ENCODE results near the gene DHRSX. TPM values are rescaled to one million over a fixed set of nuclear protein-coding genes. Genes with fewer than 3 reads are reported as not detected.
A peak's percentile ranks its signal among the peaks of the same experiment; 100 is the strongest.
"Not testable (repeated sequence)": the region's sequence is repeated elsewhere in the genome, so short reads cannot be mapped to it uniquely, and the experiment has no call there.

Gene DHRSX
- total and polyA plus RNA-seq, 7 donors: 5.6 to 19.3 (median 9.6) TPM

GRCh38 chrX:2479420-2479780 is 21.4 kb downstream of the DHRSX start:
- no peaks in the 10 kb centered on the region for H3K36me3 ChIP-seq (ENCODE audit: insufficient read depth in 1 of 2, low read depth in 1 of 2)
- DNase-seq: no peak
- no peaks in the 10 kb centered on the region for H3K27me3 ChIP-seq (ENCODE audit: insufficient read depth in 3 of 3, low read length in 2 of 3)
- H3K27ac ChIP-seq: no peak overlapping the region
- ATAC-seq: no peak
- no peak overlapping the region for H3K4me3 ChIP-seq
- H3K9me3 ChIP-seq: no peaks in the 10 kb centered on the region
- H3K4me1 ChIP-seq: no peaks in the 10 kb centered on the region
- WGBS, 3 donors: 97 to 98% (median 97%) methylated on average over 15 of the region's 15 CpGs
- intact Hi-C loops (cut with DNase I): no loop called here
- no peak for TF ChIP-seq CTCF (IDR thresholded peaks at IDR 0.05)

GRCh38 chrX:2478546-2479419 is 22.0 kb downstream of the DHRSX start:
- no peaks in the 10 kb centered on the region for H3K36me3 ChIP-seq (ENCODE audit: insufficient read depth in 1 of 2, low read depth in 1 of 2)
- TF ChIP-seq CTCF (IDR thresholded peaks at IDR 0.05): no peak
- DNase-seq: no peak
- intact Hi-C loops (cut with DNase I): no loop called here
- H3K27me3 ChIP-seq (ENCODE audit: insufficient read depth in 3 of 3, low read length in 2 of 3): no peaks in the 10 kb centered on the region
- no peak for ATAC-seq
- WGBS, 3 donors: 87 to 90% (median 87%) methylated on average over 21 of the region's 21 CpGs
- no peaks in the 10 kb centered on the region for H3K9me3 ChIP-seq
- H3K4me1 ChIP-seq: no peaks in the 10 kb centered on the region
- H3K27ac ChIP-seq: no peak overlapping the region
- H3K4me3 ChIP-seq: no peak overlapping the region

- 91 to 94% (median 94%) methylated on average over 11 of the region's 11 CpGs for WGBS, 3 donors
- H3K9me3 ChIP-seq; DNase-seq; ATAC-seq; H3K36me3 ChIP-seq (ENCODE audit: insufficient read depth in 1 of 2, low read depth in 1 of 2); H3K27me3 ChIP-seq (ENCODE audit: insufficient read depth in 3 of 3, low read length in 2 of 3); intact Hi-C loops (cut with DNase I); H3K27ac ChIP-seq; H3K4me1 ChIP-seq; H3K4me3 ChIP-seq: not testable (repeated sequence)
Measured at GRCh38 chrX:2477313-2477712, 23.5 kb downstream of the DHRSX start.

GRCh38 chrX:2474963-2475726 is 25.6 kb downstream of the DHRSX start:
- Histone ChIP-seq H3K4me1 (no peaks in the 10 kb centered on the region), H3K36me3 (ENCODE audit: insufficient read depth in 1 of 2, low read depth in 1 of 2) (no peaks in the 10 kb centered on the region), H3K4me3 (no peak overlapping the region), H3K9me3 (no peaks in the 10 kb centered on the region), H3K27ac (no peak overlapping the region), H3K27me3 (ENCODE audit: insufficient read depth in 3 of 3, low read length in 2 of 3) (no peaks in the 10 kb centered on the region)
- 87 to 91% (median 90%) methylated on average over 18 of the region's 18 CpGs for WGBS, 3 donors
- intact Hi-C loops (cut with DNase I): no loop called here
- no peak for DNase-seq
- TF ChIP-seq CTCF (IDR thresholded peaks at IDR 0.05): no peak
- ATAC-seq: no peak

GRCh38 chrX:2474280-2474962 is 26.4 kb downstream of the DHRSX start:
- H3K27me3 ChIP-seq (ENCODE audit: insufficient read depth in 3 of 3, low read length in 2 of 3): no peaks in the 10 kb centered on the region
- DNase-seq (no peak), ATAC-seq (no peak)
- no peaks in the 10 kb centered on the region for H3K4me1 ChIP-seq
- no peak for TF ChIP-seq CTCF (IDR thresholded peaks at IDR 0.05)
- WGBS, 3 donors: 81 to 92% (median 82%) methylated on average over 20 of the region's 20 CpGs
- H3K4me3 ChIP-seq: no peak overlapping the region
- H3K9me3 ChIP-seq: no peaks in the 10 kb centered on the region
- no peak overlapping the region for H3K27ac ChIP-seq
- no peaks in the 10 kb centered on the region for H3K36me3 ChIP-seq (ENCODE audit: insufficient read depth in 1 of 2, low read depth in 1 of 2)
- intact Hi-C loops (cut with DNase I): no loop called here

GRCh38 chrX:2473064-2473463 is 27.7 kb downstream of the DHRSX start:
- H3K4me1 ChIP-seq; DNase-seq; H3K4me3 ChIP-seq; H3K9me3 ChIP-seq; H3K27ac ChIP-seq; intact Hi-C loops (cut with DNase I); H3K36me3 ChIP-seq (ENCODE audit: insufficient read depth in 1 of 2, low read depth in 1 of 2); H3K27me3 ChIP-seq (ENCODE audit: insufficient read depth in 3 of 3, low read length in 2 of 3): not testable (repeated sequence)
- 78 to 84% (median 80%) methylated on average over 15 of the region's 15 CpGs for WGBS, 3 donors
- ATAC-seq: peak in 1 of 4 donors; percentile 47

All from psoas muscle (tissue), 8 donors.